GM23248 (cell line): ENCODE data around the gene PIGM. TPM values are rescaled to one million over a fixed set of nuclear protein-coding genes. Genes with fewer than 3 reads are reported as not detected.
A peak's percentile ranks its signal among the peaks of the same experiment; 100 is the strongest.

ENCODE experiments used
- DNase-seq: peaks from one replicate; pipeline ENCODE4 v3.0.0-alpha.2; 2015
- H2AFZ ChIP-seq: fragments of 200-600 bp; sonication (generic); 2 replicates; pipeline ENCODE4 v1.6.1; 2016; ENCODE audit warnings: antibody characterized with exemption
- H3F3A ChIP-seq: fragments of 200-600 bp; sonication (generic); 2 replicates; pipeline ENCODE4 v1.6.1; 2016; ENCODE audit warnings: mild to moderate bottlenecking, antibody characterized with exemption, mixed run types; ENCODE audit not compliant: insufficient read depth
- H3K27ac ChIP-seq: fragments of 200-600 bp; sonication (generic); 2 replicates; pipeline ENCODE4 v1.5.1; 2016; ENCODE audit warnings: mild to moderate bottlenecking
- H3K27me3 ChIP-seq: fragments of 200-600 bp; sonication (generic); replicated peaks from 2 replicates; pipeline ENCODE4 v1.6.1; 2016; ENCODE audit warnings: mild to moderate bottlenecking; ENCODE audit not compliant: insufficient read depth
- H3K36me3 ChIP-seq: fragments of 200-600 bp; sonication (generic); 2 replicates; pipeline ENCODE4 v1.6.1; 2016; ENCODE audit warnings: low read depth, mild to moderate bottlenecking
- H3K4me1 ChIP-seq: fragments of 200-600 bp; sonication (generic); 2 replicates; pipeline ENCODE4 v1.6.1; 2016; ENCODE audit warnings: mild to moderate bottlenecking; ENCODE audit not compliant: insufficient read depth
- H3K4me2 ChIP-seq: fragments of 200-600 bp; sonication (generic); one replicate; pipeline ENCODE4 v1.6.1; 2016; ENCODE audit warnings: mild to moderate bottlenecking; ENCODE audit not compliant: unreplicated experiment
- H3K4me3 ChIP-seq: fragments of 200-600 bp; sonication (generic); 2 replicates; pipeline ENCODE4 v1.5.1; 2016; ENCODE audit warnings: mild to moderate bottlenecking
- H3K79me2 ChIP-seq: fragments of 200-600 bp; sonication (generic); 2 replicates; pipeline ENCODE4 v1.6.1; 2016; ENCODE audit warnings: mild to moderate bottlenecking; ENCODE audit not compliant: insufficient read depth
- H3K9ac ChIP-seq: fragments of 200-600 bp; sonication (generic); 2 replicates; pipeline ENCODE4 v1.6.1; 2016; ENCODE audit warnings: mild to moderate bottlenecking
- H3K9me2 ChIP-seq: fragments of 200-600 bp; sonication (generic); 2 replicates; pipeline ENCODE4 v1.6.1; 2016; ENCODE audit warnings: mixed run types, mild to moderate bottlenecking, moderate library complexity; ENCODE audit not compliant: insufficient read depth
- H3K9me3 ChIP-seq: fragments of 200-600 bp; sonication (generic); one replicate; pipeline ENCODE4 v1.6.1; 2017; ENCODE audit warnings: low read depth
- H4K20me1 ChIP-seq: fragments of 200-600 bp; sonication (generic); 2 replicates; pipeline ENCODE4 v1.6.0; 2016; ENCODE audit not compliant: insufficient read depth
- EZH2 ChIP-seq: fragments of 200-600 bp; sonication (generic); IDR thresholded peaks from 2 replicates; pipeline ENCODE4 v1.6.1; 2018; ENCODE audit warnings: antibody characterized with exemption, mild to moderate bottlenecking; ENCODE audit not compliant: insufficient read depth, poor library complexity, severe bottlenecking
- EZH2phosphoT487 ChIP-seq: fragments of 200-600 bp; sonication (generic); IDR thresholded peaks from 2 replicates; pipeline ENCODE4 v1.6.1; 2018; ENCODE audit warnings: antibody characterized with exemption, moderate library complexity, mild to moderate bottlenecking, low read depth; ENCODE audit not compliant: insufficient read depth
- WGBS, 2 experiments: methylation state at CpG; one replicate each; pipeline ENCODE4 v1.1.6; 2015 to 2017; ENCODE audit warnings: low lambda C conversion rate in 2 of 2, low coverage in 1 of 2; ENCODE audit errors: missing lambda C conversion rate in 2 of 2; 5-methylcytosine and 5-hydroxymethylcytosine counted together
- in situ Hi-C: fragments of 300-500 bp; cut with MboI; formaldehyde crosslinking; loops from 2 replicates; pipeline ENCODE4 v1.15.0; 2020
- polyA plus RNA-seq: library from polyadenylated mRNA; unstranded; fragments of >200 nt; fragmentation: Nextera tagmentation; extraction: Ambion mirVana; gene quantifications from 2 replicates; pipeline ENCODE4 v1.2.1, GENCODE V29; 2016
- total RNA-seq: library from RNA; depleted of rRNA; stranded (reverse); fragments of >200 nt; shearing (Covaris generic); gene quantifications from 2 replicates; pipeline ENCODE4 v1.2.3, GENCODE V29; 2014; rRNA removed

The PIGM gene
- total and polyA plus RNA-seq, 2 experiments from 2014 or later, result 5.4 to 5.5 TPM

DNA sequence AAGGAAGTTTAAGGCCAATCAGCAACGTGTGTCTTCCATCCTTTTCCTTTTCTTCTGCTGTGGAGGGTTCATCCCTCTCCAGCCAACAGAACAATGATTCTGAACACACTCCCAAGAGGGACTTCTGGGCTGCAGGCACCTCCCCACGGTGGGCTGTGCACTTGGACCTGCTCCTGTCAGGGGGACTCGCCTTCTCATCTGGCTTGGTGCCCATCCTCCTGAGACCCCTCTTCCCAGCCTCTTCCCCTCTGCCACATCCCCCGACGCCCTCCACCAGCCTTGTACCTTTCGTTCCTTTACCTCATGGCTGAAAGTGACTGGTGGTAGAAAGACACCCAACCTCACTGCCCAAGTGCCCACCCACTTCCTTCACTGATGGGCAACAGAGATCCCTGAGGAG is 51.7 kb downstream of the PIGM start:
- 45 to 48% methylated on average over 5 to 6 of the region's 6 CpGs for WGBS, 2 experiments
- Histone ChIP-seq H3K9me2 (no peaks in the 10 kb centered on the region), H3K4me1 (no peaks in the 10 kb centered on the region), H4K20me1 (no peaks in the 10 kb centered on the region), H2AFZ (no peak overlapping the region), H3K79me2 (no peaks in the 10 kb centered on the region), H3K36me3 (peaks cover 43% of the 10 kb centered on the region; the same call in 1 of the 2 replicates), H3F3A (no peaks in the 10 kb centered on the region), H3K9ac (no peak overlapping the region), H3K27ac (no peak overlapping the region), H3K9me3 (no peaks in the 10 kb centered on the region), H3K4me2 (no peak overlapping the region), H3K4me3 (no peak overlapping the region), H3K27me3 (no peaks in the 10 kb centered on the region)
- TF ChIP-seq EZH2 (no peak), EZH2phosphoT487 (no peak)
- DNase-seq, result no peak
- in situ Hi-C loops, result no loop called here

DNA sequence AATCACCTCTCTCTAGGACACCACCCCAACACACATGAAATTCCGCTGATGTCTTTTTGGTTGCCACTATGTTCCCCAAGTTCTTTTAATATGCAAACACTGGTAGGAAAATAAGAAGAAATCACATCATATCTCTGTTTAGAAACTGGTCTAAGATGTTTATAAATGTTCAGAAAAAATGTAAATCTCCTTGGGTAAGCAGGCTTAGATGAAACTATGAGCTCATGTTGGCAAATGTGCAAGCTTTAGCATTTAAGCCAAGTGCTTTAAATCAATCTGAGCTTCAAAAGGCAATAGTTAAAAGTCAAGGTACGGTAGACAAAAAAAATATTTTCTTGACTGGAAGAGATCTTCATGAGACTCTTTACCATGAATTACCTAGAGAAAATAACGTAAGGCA is 52.5 kb downstream of the PIGM start:
- no peaks in the 10 kb centered on the region; the same call in 1 of the 2 replicates for H4K20me1 ChIP-seq
- TF ChIP-seq EZH2phosphoT487, result no peak
- TF ChIP-seq EZH2, result no peak
- H3F3A ChIP-seq, result no peaks in the 10 kb centered on the region
- peaks cover 43% of the 10 kb centered on the region; the same call in 1 of the 2 replicates for H3K36me3 ChIP-seq
- DNase-seq, result no peak
- no peak overlapping the region for H3K9ac ChIP-seq
- no peaks in the 10 kb centered on the region for H3K4me1 ChIP-seq
- H3K4me3 ChIP-seq, result no peak overlapping the region
- H3K79me2 ChIP-seq, result no peaks in the 10 kb centered on the region
- H3K9me2 ChIP-seq, result no peaks in the 10 kb centered on the region
- no peak overlapping the region for H3K27ac ChIP-seq
- H3K9me3 ChIP-seq, result no peaks in the 10 kb centered on the region
- H2AFZ ChIP-seq, result no peak overlapping the region
- in situ Hi-C loops, result no loop called here
- H3K4me2 ChIP-seq, result no peak overlapping the region
- 40 to 60% methylated on average over 3 of the region's 3 CpGs for WGBS, 2 experiments
- no peaks in the 10 kb centered on the region for H3K27me3 ChIP-seq

DNA sequence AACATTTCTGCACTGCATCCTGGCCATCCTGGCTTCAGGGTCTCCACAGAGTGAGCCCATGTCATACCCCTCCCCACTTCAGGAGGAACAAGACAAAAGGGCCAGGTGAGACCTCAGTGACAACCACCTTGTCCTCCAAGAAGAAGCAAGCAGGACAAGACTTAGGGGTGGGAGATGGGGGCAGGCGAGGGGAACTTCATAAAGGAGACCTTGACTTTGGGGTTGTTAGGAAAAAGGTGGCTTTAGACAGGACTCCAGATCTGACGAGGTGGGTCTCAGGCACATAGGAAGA is 53.7 kb downstream of the PIGM start:
- Histone ChIP-seq H3K36me3 (peaks cover 43% of the 10 kb centered on the region; the same call in 1 of the 2 replicates), H3K27ac (no peak overlapping the region), H3K4me2 (no peak overlapping the region), H4K20me1 (no peaks in the 10 kb centered on the region; the same call in 1 of the 2 replicates), H3K9me3 (no peaks in the 10 kb centered on the region), H3K79me2 (no peaks in the 10 kb centered on the region), H3K9me2 (no peaks in the 10 kb centered on the region), H3K27me3 (no peaks in the 10 kb centered on the region), H2AFZ (no peak overlapping the region), H3K4me1 (no peaks in the 10 kb centered on the region), H3K4me3 (no peak overlapping the region), H3F3A (no peaks in the 10 kb centered on the region), H3K9ac (no peak overlapping the region)
- no peak for DNase-seq
- in situ Hi-C loops, result no loop called here
- TF ChIP-seq EZH2phosphoT487, result no peak
- no peak for TF ChIP-seq EZH2
- 58 to 75% methylated on average over 2 of the region's 2 CpGs for WGBS, 2 experiments

DNA sequence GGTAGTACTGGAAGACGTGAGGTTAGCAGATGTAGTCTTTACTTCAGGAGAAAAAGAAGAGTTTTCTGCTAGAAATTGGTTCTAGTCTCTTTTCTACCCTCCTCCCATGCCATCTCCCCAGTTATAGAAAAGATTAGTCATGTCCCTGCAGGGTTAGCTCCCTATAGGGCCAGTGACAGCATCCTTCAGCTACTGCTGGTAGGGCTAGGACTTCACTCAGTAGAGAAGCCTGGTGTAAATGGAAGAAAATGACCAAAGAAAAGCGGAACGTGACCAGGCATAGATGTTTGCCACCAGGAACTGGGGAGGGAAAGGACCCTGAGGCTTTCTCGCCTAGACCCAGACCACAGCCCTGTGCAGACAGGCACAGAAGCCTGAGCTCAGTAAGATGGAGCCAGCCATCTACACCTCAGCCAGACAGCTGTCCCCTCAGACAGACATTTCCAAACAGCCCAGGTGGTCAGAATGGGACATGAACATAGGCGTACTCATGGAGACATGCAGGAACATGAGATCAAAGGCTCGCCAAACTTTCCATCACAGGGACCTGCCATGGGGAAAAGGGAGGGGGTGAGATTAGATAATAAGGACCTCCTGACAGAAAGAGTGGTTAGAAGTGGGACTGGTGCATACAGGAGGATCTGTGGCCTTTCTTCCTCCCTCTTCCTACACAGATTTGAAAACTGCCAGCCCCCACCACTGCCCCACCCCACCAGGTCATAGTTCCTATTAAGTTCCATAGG is 54.3 kb downstream of the PIGM start:
- no peak overlapping the region for H3K4me3 ChIP-seq
- H3F3A ChIP-seq, result no peaks in the 10 kb centered on the region
- no peaks in the 10 kb centered on the region; the same call in 1 of the 2 replicates for H4K20me1 ChIP-seq
- H3K4me2 ChIP-seq, result no peak overlapping the region
- no peaks in the 10 kb centered on the region for H3K27me3 ChIP-seq
- TF ChIP-seq EZH2phosphoT487 (no peak), EZH2 (no peak)
- H3K4me1 ChIP-seq, result no peaks in the 10 kb centered on the region
- H3K9ac ChIP-seq, result no peak overlapping the region
- H3K9me3 ChIP-seq, result no peaks in the 10 kb centered on the region
- no peak overlapping the region for H2AFZ ChIP-seq
- no peak overlapping the region for H3K27ac ChIP-seq
- peaks cover 38% of the 10 kb centered on the region; the same call in 1 of the 2 replicates for H3K36me3 ChIP-seq
- peak; percentile 22 for DNase-seq
- no peaks in the 10 kb centered on the region for H3K79me2 ChIP-seq
- 84% methylated on average over 6 of the region's 6 CpGs for WGBS, 2 experiments
- no peaks in the 10 kb centered on the region for H3K9me2 ChIP-seq
- in situ Hi-C loops, result no loop called here

Other genes with a start within 250 kb of the PIGM start
- not detected in 2 replicates for gene FCRL6, start 229.6 kb downstream of the PIGM start, total RNA-seq
- not detected in 2 replicates for gene FCRL6, start 229.6 kb downstream of the PIGM start, polyA plus RNA-seq
- not detected in 2 replicates for gene SLAMF8, start 205.1 kb downstream of the PIGM start, total RNA-seq
- gene SLAMF8, start 205.1 kb downstream of the PIGM start, polyA plus RNA-seq, result 0.16 TPM in 1 of 2 replicates, not detected in the other
- gene VSIG8, start 169.3 kb downstream of the PIGM start, total RNA-seq, result not detected in 2 replicates
- not detected in 2 replicates for gene VSIG8, start 169.3 kb downstream of the PIGM start, polyA plus RNA-seq
- not detected in 2 replicates for gene CFAP45, start 131.8 kb downstream of the PIGM start, total RNA-seq
- 0.34 and 0.51 TPM in 2 replicates for gene CFAP45, start 131.8 kb downstream of the PIGM start, polyA plus RNA-seq
- 360 and 400 TPM in 2 replicates for gene TAGLN2, start 106.5 kb downstream of the PIGM start, total RNA-seq
- gene TAGLN2, start 106.5 kb downstream of the PIGM start, polyA plus RNA-seq, result 692 and 713 TPM in 2 replicates
- gene IGSF9, start 86.4 kb downstream of the PIGM start, total RNA-seq, result not detected in 2 replicates
- gene IGSF9, start 86.4 kb downstream of the PIGM start, polyA plus RNA-seq, result 0.13 TPM in 1 of 2 replicates, not detected in the other
- not detected in 2 replicates for gene SLAMF9, start 77.8 kb downstream of the PIGM start, total RNA-seq
- gene SLAMF9, start 77.8 kb downstream of the PIGM start, polyA plus RNA-seq, result 0.48 and 0.51 TPM in 2 replicates
- not detected in 2 replicates for gene KCNJ10, start 38.2 kb upstream of the PIGM start, total RNA-seq
- not detected in 2 replicates for gene KCNJ10, start 38.2 kb upstream of the PIGM start, polyA plus RNA-seq
- gene KCNJ9, start 49.5 kb upstream of the PIGM start, total RNA-seq, result 0.13 TPM in 1 of 2 replicates, not detected in the other
- not detected in 2 replicates for gene KCNJ9, start 49.5 kb upstream of the PIGM start, polyA plus RNA-seq
- 43.3 and 52.2 TPM in 2 replicates for gene IGSF8, start 66.6 kb upstream of the PIGM start, total RNA-seq
- gene IGSF8, start 66.6 kb upstream of the PIGM start, polyA plus RNA-seq, result 32.9 and 34.6 TPM in 2 replicates
- gene ATP1A2, start 83.8 kb upstream of the PIGM start, total RNA-seq, result 0.11 and 0.13 TPM in 2 replicates
- 0.14 and 0.30 TPM in 2 replicates for gene ATP1A2, start 83.8 kb upstream of the PIGM start, polyA plus RNA-seq
- gene ATP1A4, start 119.6 kb upstream of the PIGM start, total RNA-seq, result not detected in 2 replicates
- not detected in 2 replicates for gene ATP1A4, start 119.6 kb upstream of the PIGM start, polyA plus RNA-seq
- 0.11 and 0.51 TPM in 2 replicates for gene CASQ1, start 158.6 kb upstream of the PIGM start, total RNA-seq
- gene CASQ1, start 158.6 kb upstream of the PIGM start, polyA plus RNA-seq, result 0.10 TPM in 1 of 2 replicates, not detected in the other
- gene PEA15, start 173.4 kb upstream of the PIGM start, total RNA-seq, result 368 and 415 TPM in 2 replicates
- 638 and 651 TPM in 2 replicates for gene PEA15, start 173.4 kb upstream of the PIGM start, polyA plus RNA-seq
- 58.9 and 79.7 TPM in 2 replicates for gene DCAF8, start 230.6 kb upstream of the PIGM start, total RNA-seq
- 78.9 and 80.4 TPM in 2 replicates for gene DCAF8, start 230.6 kb upstream of the PIGM start, polyA plus RNA-seq